Pericardium fibroblast (primary cell): ENCODE measurements around the gene PEG3. TPM values are rescaled to one million over a fixed set of nuclear protein-coding genes. Genes with fewer than 3 reads are reported as not detected.

Source experiments
- total RNA-seq: library from RNA; depleted of rRNA; stranded (reverse); fragments of >200 nt; gene quantifications from 2 replicates; pipeline ENCODE4 v1.2.3, GENCODE V29; 2015

PEG3 gene
- total RNA-seq: 3.2 and 30.1 TPM in 2 replicates

DNA sequence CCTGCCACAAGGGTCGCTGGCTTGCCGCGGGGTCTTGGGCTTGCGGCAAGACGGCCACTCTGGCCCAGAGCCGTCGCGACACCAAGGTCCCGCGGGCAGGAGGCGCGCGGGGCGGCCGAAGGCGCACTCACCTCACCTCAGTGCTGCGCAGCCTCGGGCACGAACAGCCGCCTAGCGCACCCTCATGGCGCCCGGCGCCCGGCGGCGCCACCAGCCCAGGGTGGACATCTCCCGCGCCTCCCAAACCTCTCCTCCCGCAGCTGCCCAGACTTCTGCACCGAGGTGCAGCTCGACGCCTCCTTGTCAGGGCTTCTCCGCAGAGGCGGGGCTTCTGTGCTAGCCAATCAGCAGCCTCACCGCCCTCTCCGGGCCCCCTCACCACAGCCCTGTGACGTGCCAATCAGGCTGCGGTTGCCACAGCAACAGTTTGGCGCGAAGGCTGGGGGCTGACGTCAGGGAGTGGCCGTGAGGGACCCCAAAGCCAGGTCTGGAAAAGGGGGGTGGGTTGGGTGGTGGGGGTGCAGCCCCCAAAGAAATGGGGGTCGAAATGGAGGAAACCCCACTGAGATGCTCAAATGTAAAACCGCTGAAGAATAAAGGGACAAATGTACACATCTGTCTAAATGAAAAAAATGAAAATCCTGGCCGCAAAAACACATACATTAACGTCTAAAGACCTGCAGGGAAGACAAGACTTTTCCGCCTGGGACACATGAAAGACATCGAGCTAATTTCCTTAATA, at the start of gene PEG3, which contains the start of gene ZIM2:
PEG3 (minus strand) TSS at position 276 of the 742 bp plus-strand sequence. CDS start 16,071 bp downstream, outside the sequence.
ZIM2 (minus strand) TSS at position 276 of the 742 bp plus-strand sequence. CDS start 16,449 bp downstream, outside the sequence.

Other genes with a start within 250 kb of the PEG3 start
- 5.4 and 9.6 TPM in 2 replicates for gene ZNF71, start 245.4 kb downstream of the PEG3 start, total RNA-seq
- gene SMIM17, start 197.6 kb downstream of the PEG3 start, total RNA-seq: 0.09 TPM in 1 of 2 replicates, not detected in the other
- 0.93 and 2.6 TPM in 2 replicates for gene ZNF835, start 169.0 kb downstream of the PEG3 start, total RNA-seq
- not detected in 2 replicates for gene ZIM2, start within 50 bp of the PEG3 start, total RNA-seq